Purkinje cell (primary cell): ENCODE measurements around the gene METAP1. TPM values are rescaled to one million over a fixed set of nuclear protein-coding genes. Genes with fewer than 3 reads are reported as not detected.

Experiments used
- polyA plus RNA-seq: library from polyadenylated mRNA; unstranded; fragments of >200 nt; fragmentation: Nextera tagmentation; gene quantifications from 2 replicates; pipeline ENCODE4 v1.2.1, GENCODE V29; 2014

The METAP1 gene
- 31.9 and 32.0 TPM in 2 replicates for polyA plus RNA-seq

GRCh38 chr4:98995183-98996055 is at the start of gene METAP1:
Gene METAP1, plus strand, starts transcription at chr4:98995721. Its CDS starts 33 bp downstream, at chr4:98995754.

GRCh38 chr4:99088481-99089365 is 93.2 kb downstream of the METAP1 start, which contains the start of gene ADH5:
Gene ADH5, minus strand, starts transcription at chr4:99088788. Its CDS starts 88 bp downstream, at chr4:99088700.

Other genes starting within 250 kb of the METAP1 start
- gene EIF4E, start 66.6 kb upstream of the METAP1 start, polyA plus RNA-seq, result 98.2 and 147 TPM in 2 replicates
- 66.4 and 80.7 TPM in 2 replicates for gene ADH5, start 93.1 kb downstream of the METAP1 start, polyA plus RNA-seq
- gene ADH4, start 148.6 kb downstream of the METAP1 start, polyA plus RNA-seq, result not detected in 2 replicates
- gene ADH6, start 223.5 kb downstream of the METAP1 start, polyA plus RNA-seq, result not detected in 2 replicates